ENCODE measurements around the gene EXOC4. TPM values are rescaled to one million over a fixed set of nuclear protein-coding genes. Genes with fewer than 3 reads are reported as not detected.

Gene EXOC4
- total RNA-seq: 132 and 151 TPM in 2 replicates

GRCh38 chr7:133252858-133253518, at the start of gene EXOC4:
Gene EXOC4 (plus strand): TSS chr7:133253078.

Other genes with a start within 250 kb of the EXOC4 start
- 53.0 and 62.1 TPM in 2 replicates for gene CHCHD3, start 171.0 kb upstream of the EXOC4 start, total RNA-seq